Right ventricle myocardium superior (tissue), 1 donor: ENCODE results near the gene SLC25A48. TPM values are rescaled to one million over a fixed set of nuclear protein-coding genes. Genes with fewer than 3 reads are reported as not detected.
A peak's percentile ranks its signal among the peaks of the same experiment; 100 is the strongest.

Experiments used
- ATAC-seq: fragments of 200-7000 bp; cut with Tn5 transposase; one replicate; pipeline ENCODE4 v1.9.1; 2020; ENCODE audit warnings: mild to moderate bottlenecking; ENCODE audit not compliant: poor library complexity
- DNase-seq: peaks from one replicate; pipeline ENCODE4 v3.0.0-alpha.2; 2020
- intact Hi-C: fragments of 100-400 bp; cut with DNase I; formaldehyde crosslinking; loops from one replicate; pipeline ENCODE4 v1.11.2; 2022
- total RNA-seq: library from RNA; stranded (reverse); fragmentation: NEBNext Ultra II Directional; extraction: Animal tissue kit (Norgen Biotek cat#: 25700); gene quantifications from one replicate; pipeline ENCODE4 v1.2.1, GENCODE V29; 2021
- donor health status: DM: no; HTN: yes; CAD: no; lungs with severe emphysema.

SLC25A48 gene
- total RNA-seq, 1 donor from 2014 or later = not detected

DNA sequence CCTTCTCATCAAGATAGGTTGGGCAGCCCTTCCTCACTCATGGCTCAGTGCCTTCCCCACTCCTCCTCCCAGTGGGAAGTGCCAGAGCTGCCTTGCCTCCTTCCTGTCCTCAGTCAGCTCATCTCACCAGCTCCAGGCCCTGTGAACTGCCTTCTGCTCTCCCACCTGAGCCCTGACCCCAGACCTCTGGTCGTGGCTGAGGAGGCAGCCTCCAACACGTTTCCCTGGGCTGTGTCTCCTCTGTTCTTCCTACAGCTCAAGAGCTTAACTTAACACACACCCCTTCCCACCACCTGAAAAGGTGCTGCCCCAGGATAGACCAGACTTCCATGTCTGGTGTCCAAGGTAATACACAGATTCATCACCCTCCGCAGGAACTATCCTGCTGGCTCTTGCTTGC lies 40.0 kb downstream of the SLC25A48 start:
- DNase-seq = no peak

DNA sequence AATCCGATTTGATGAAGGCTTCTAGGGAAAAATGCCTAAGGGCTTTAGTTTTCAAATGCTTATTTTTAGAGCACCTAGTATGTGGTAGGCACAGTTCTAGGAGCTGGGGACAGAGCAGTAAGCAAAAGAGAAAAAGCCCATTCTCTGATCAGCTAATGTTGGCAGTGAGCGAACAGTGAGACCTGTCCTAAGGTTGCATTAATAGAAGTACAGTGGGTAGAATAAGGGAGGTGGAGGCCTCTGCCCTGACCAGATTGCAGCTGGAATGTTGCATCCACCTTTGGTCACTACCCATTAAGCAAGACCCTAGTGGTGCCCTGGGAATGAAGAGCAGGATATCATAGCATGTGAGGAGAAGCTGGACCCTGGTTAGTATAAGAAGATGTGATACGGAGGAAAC lies 41.1 kb downstream of the SLC25A48 start:
- ATAC-seq (no peak), DNase-seq (no peak)
- intact Hi-C loops = no loop called here

More for the DNA sequence above, 40.0 kb downstream of the SLC25A48 start:
- no peak for ATAC-seq
- intact Hi-C loops = no loop called here

DNA sequence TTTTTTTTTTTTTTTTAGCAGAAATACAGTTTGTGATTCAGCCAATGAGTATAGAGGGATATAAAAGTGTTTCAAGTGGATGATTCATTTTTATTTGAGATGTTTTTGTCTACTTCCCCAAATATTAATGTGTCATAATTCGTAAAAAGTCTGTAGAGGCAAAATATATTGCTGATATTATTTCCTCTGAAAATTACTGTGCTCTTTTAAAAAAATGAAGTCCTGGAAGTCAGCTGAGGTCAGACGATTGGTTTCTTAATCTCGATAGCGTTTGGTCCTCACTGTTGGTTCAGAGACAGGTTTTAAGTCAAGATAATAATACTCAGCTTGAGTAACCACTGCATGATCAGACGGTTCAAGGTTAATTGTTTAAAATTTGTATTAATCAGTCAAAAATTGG lies 41.7 kb downstream of the SLC25A48 start:
- intact Hi-C loops = no loop called here
- DNase-seq (no peak), ATAC-seq (no peak)

DNA sequence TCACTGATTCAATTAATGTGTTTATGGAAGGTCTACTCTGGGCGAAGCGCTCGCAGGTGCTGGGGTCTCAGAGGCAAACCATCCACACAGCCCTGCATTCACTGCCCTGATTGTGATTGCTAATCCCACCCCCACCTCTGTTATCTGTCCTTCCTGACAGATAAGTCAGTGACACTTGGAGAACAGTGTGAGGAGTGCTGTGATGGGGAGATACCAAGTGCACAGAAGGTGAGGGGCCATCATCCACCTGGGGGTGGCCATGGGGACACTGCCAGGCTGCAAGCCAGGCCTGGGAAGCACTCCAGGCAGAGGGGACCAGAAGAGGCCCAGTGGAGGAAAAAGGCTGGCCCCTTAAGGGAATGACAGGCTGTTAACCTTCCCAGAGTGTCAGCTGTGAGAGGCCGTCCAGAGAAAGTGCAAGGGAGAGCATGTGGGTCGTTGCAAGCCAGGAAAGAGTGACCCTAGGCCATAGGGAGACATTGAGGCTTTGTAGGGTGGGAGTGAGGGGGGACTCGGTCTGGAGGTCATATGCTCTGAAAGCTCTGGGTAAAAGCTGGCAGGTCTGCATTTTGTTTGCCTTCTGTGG lies 43.2 kb downstream of the SLC25A48 start:
- intact Hi-C loops = no loop called here
- DNase-seq = no peak
- peak; percentile 23 for ATAC-seq

DNA sequence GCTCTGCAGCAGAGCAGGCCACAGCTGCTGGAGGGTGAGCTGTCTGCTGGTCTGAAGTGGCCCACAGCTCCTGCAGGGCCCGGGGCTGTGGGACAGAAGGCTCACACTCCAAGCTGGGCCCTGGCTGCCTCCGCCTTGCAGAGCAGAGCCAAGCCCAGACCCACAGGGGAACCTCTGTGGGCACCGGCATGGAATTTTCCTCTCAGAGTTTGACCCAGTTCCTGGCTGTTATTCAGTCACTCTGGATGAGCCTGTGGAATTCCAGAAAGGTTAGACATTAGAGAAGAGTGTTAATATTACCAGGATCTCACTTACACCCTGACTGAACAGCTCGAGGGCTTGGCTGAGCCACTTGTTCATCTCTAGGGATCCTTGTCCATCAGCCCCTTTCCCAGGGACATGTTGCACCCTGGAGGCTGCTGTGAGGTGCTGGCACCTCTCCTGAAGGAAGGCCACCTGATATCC lies 43.7 kb downstream of the SLC25A48 start:
- intact Hi-C loops = no loop called here
- no peak for DNase-seq
- peak; percentile 49 for ATAC-seq

DNA sequence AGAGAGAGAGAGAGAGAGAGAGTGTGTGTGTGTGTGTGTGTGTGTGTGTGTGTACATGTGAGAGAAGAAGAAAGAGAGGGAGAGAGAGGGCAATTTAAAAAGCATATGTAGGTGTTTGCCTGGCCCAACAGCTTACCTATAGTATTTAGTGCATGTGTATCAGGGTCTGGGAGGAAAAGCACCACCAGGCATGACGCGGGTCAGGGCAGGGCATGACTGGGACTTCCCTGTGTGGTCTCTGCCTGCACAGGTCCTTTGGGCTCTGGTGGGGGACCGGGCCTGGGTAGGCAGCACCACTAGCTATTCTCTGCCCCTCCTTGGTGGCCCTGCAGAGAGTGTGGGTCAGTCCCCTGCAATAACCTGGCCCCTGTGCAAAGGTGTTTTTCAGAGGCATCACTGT lies 45.1 kb downstream of the SLC25A48 start:
- ATAC-seq = no peak

DNA sequence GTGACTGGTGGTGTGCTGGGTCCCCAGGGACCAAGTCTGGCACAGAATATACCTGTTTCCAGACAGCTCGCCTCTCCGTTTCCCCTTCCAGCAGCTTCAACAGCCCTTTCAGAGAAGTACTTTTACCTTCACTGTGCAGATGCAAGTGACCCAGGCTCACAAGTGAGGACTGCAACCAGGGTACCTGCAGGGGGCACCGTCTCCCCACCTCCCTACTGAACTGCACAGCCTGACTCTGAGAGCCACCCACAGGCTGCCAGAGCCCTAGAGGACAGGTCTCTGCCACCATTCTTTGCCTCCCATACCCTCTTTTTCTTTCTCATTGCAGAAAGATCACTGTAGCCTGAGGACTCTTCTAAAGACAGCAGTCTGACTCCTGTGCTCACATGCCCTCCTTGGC lies 45.8 kb downstream of the SLC25A48 start:
- intact Hi-C loops = no loop called here
- DNase-seq (no peak), ATAC-seq (no peak)

More for the DNA sequence above, 45.1 kb downstream of the SLC25A48 start:
- intact Hi-C loops = no loop called here
- DNase-seq = no peak

DNA sequence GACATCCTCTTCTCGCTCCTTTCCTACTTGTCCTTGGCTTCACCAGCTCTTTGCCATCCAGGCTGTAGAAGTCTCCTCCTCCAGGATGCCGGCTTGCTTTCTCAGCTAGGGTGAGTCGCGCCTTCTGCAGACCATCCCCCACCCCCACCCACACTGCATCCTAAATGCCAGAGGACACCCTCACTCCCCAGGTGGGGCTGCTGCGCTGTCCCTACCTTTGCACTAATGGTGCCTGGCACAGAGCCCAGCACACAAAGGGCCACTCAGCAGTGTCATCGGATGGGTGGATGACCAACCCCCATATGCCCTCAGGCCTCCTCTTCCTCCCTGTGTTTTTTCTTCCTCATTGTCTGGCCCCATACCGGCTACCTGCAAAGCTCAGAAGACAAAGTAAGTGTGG lies 46.3 kb downstream of the SLC25A48 start:
- ATAC-seq (no peak), DNase-seq (no peak)
- intact Hi-C loops = no loop called here

DNA sequence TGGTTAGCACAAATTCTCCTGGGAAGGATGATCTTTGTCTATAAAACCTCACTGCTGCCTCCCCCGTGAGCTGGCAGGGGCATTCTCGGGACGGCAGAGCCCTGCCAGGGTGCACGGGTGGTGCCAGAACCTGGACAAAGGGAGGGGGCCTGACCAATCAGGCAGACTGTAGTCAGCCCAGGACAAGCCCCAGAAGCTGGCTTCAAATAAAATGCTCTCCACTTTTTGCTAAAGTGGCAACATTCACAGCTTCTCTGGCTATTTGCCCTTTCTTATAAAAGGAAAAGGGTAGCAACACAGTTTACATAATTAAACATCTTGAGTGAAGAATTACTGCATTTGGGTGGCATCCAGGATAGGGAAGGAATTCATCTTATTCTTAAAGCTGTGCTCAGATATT lies 46.8 kb downstream of the SLC25A48 start:
- DNase-seq (no peak), ATAC-seq (no peak)
- intact Hi-C loops = no loop called here

DNA sequence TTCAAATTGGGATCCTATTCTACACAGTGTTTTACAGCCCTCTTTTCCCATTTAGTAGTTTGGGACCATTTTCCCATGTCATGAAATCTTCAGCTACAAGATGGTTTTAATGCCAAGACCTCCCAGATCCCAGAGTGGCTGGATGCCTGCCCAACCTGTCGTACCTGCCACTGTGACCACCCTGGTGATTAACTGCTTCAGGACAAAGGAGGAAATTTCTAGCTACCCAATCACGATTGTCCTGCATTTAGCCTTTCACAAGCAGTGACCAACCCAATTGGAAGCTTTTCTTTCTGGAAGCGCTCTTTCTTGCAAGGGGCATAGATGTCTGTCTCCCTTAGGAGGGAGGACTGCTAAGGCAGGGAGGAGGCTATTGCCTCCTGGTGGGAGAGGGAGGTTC lies 47.4 kb downstream of the SLC25A48 start:
- ATAC-seq (no peak), DNase-seq (no peak)
- intact Hi-C loops = no loop called here

DNA sequence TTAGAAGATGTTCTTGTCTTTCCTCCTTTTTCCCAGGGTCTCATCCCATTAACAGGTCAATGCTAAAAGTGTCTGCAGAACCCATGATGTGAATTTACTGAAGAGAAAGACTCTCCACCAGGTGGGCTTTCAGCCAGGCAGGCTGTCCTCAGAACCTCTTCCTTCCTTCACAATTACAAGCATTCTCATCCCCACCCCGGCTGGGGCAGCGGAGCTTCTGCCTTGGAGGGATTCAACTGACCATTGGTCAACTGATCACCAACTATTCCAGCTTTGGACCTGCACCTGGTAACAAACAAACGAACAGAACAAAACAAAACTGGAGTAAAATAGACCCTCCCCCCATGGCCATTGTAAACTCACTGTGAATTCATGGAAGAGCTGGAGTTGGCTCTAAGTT lies 48.6 kb downstream of the SLC25A48 start:
- ATAC-seq (no peak), DNase-seq (no peak)
- intact Hi-C loops = no loop called here

DNA sequence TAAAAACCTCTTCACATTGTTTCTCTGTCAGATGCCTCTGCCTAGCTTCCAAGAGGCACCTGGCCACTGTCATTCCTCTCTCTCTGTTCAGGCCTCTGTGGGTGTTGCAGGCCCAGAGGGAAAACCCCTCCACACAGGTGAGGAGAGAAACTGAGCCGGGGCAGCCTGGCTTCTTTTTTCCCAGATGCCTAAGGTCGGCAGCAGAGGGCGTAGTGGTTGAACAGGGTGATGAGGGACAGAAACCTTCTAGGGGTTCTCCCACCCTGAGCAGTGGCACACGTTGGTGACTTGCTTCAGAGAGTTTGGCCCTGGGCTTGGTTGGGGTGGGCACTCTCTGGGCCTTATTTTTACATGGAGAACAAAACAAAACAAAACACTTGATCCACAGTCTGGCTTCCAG lies 49.0 kb downstream of the SLC25A48 start:
- DNase-seq = no peak
- intact Hi-C loops = no loop called here
- ATAC-seq = no peak

DNA sequence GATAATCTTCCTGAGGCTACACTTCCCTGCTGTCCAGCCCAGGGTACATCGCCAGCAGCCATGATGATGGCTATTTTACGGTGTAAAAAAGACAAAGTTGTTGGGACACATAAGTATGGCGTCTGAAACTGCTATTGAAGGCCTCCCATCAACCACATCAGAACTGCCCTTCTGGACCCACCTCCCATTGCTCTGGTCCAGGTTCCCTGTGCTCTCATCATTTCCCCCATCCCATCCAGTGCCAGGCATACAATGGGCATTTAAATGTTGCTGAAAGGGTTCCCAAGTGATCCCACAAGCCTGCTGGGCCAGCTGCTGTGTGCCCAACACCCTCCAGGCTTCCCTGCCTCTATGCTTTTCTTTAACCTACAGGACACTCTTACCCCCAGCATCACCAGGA lies 50.6 kb downstream of the SLC25A48 start:
- DNase-seq (no peak), ATAC-seq (no peak)
- intact Hi-C loops = no loop called here

DNA sequence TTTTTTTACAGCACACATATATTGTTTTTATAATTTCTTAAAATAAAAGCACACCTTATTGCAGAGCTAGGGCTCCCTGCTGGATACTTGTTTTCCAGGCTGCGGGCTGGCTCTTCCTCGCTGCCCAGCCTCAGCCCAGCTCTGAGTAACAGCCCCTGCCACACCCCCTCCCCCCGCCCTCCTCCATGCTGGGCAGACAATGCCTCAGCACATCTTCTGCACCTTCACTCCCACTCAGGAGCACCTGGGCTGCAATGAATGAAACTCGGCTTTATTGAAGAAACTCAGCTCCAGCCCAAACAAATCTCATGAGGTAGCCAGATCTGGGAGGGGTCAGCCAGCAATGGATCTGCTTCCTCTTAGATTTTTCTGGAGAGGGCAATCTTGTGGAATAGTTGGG lies 51.7 kb downstream of the SLC25A48 start:
- DNase-seq = no peak
- no peak for ATAC-seq
- intact Hi-C loops = loop anchor here (2.0 kb wide), 1 partner anchor 327 kb away; no protein-coding TSS in a partner anchor

DNA sequence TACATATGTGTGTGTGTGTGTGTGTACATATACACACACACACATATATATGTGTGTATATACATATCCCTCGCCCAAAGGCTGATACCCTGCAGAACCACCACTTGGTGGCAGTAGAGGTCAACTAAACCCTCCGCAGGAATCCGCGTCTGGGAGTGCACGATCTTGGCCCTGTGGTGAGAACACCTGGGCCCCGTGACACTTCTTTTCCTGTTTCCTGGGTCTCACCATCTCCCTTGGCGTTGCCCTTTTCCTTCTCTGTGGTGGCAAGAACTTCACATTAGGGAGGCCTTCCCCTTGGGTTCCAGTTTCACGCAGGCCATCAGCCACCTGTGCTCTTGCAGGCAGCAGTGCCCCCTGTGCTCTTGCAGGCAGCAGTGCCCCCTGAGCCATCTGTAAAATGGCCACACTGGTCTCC lies 53.0 kb downstream of the SLC25A48 start:
- DNase-seq (no peak), ATAC-seq (peak; percentile 88)
- intact Hi-C loops = loop anchor here (2.0 kb wide), 1 partner anchor 325 kb away; no protein-coding TSS in a partner anchor

DNA sequence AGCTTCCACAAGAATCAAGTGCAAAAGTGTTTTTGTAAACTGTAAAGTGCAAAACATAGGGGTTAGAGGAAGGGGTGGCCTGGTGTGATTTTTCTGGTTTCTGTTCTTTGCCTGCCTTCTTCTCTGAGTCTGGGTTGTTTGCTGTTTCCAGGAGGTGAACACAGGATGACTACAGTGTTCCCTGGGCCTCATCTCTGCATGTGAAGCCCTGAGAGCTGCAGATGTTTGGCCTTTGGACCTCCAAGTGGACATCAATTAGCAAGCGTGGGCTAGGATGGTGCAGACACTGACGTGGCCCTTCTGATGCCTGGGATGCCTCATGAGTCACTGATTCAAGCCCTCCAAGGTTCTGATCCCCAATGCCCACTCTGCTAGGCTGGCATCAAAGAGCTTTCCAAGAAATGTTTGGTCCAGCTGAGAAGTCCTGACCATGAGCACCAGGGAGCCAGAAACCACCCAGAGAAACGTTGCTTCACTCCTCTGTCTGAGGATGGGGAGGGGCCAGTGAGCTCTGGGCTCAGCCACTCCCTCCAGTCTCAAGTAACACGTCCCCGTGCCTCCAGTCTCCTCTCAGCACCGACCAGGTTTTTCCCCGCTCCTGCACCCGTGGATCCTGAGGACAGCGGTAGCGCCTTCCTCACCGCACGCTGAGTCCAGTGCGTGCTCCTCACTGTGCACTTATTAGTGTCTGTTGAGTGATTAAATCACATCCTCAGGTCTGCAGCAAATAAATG lies 53.6 kb downstream of the SLC25A48 start:
- ATAC-seq (peak; percentile 19), DNase-seq (no peak)
- intact Hi-C loops = loop anchor here (2.0 kb wide), 2 partner anchors 195 to 325 kb away; no protein-coding TSS in a partner anchor

DNA sequence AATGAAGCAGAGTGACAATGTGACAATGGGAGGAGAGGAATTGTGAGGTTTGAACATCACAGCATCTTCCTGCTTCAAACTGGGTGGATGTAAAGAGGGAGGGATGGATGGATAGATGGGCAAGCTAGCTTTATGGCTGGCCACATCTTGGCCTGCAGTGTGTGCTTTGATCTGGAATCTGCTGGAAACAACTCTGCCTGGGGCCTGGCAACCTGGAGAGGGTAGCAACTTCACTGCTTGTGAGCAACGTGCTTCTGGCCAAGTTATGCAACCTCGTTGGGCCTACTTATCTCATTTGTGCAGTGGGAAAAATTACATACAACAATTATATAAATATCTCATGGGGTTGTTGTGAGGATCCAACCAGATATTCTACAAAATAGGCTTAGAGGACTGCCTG lies 55.8 kb downstream of the SLC25A48 start:
- ATAC-seq (peak; percentile 73), DNase-seq (no peak)
- intact Hi-C loops = no loop called here

DNA sequence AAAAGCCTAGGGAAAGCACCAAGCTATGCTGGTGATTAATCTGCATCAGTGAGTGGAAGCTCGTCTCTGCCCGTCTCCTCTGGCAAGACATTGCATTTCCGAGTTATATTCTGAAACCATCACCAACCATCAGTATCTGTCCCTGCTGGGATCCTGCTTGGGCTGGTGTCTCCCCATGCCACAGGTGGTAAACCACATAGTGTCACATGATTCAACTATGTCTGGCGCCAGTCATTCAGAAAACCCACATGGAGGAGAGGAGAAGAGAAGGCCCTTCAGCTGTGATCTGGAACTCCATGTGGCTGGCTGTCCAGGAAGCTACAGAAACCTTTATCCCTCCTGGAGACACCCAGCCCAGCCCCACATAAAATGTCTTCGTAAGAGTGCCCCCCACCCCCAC lies 56.4 kb downstream of the SLC25A48 start:
- ATAC-seq (no peak), DNase-seq (no peak)
- intact Hi-C loops = no loop called here

DNA sequence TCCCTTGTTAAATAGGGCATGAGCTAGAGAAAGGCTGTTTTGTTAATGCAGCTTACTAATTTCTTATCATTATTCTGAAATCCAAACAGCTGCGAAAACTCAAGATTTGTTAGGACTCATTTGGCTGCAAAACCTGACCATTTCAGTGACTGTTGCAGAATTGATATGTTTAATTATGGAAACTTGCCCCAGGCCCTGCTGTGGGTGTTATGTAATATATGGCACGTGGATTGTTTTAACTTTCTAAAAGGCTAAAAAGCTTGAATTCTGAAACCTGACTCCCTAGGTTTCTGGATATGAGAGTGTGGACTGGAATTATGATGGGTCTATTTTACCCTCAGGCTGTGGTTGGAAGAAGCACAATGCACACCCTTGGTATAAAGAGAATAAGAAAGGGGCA lies 56.8 kb downstream of the SLC25A48 start:
- intact Hi-C loops = no loop called here
- ATAC-seq (peak; percentile 14), DNase-seq (no peak)

DNA sequence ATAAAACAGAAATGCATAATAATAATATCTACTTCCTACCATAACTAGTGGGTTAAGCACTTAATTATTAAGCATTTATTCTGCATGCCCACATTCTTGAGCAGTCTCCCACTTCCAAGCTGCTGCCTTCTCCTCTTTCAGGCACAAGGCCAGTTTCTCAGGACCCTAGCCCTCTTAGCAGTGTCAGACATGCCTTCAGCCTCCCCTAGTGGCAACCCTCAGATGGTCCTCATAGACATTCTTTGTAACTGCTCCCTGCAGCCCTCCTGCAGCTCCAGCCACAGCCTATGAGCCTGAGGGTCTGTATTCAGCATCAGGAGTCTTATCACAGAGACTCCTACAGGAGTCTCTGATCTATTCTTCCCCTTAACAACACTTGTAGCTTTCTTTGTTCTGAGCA lies 57.3 kb downstream of the SLC25A48 start:
- ATAC-seq (no peak), DNase-seq (no peak)
- intact Hi-C loops = no loop called here
